Mucosa of descending colon (tissue), 3 donors: Measurements from ENCODE around the gene GCLM. TPM values are rescaled to one million over a fixed set of nuclear protein-coding genes. Genes with fewer than 3 reads are reported as not detected.

Experiments
- ATAC-seq: fragments of 200-7000 bp; cut with Tn5 transposase; one replicate; pipeline ENCODE4 v1.9.1; 2020; ENCODE audit warnings: mild to moderate bottlenecking, moderate library complexity
- DNase-seq, 3 donors: peaks; one replicate each; pipeline ENCODE4 v3.0.0-alpha.2; 2020
- H3K36me3 ChIP-seq: fragments of 200-600 bp; one replicate; pipeline ENCODE4 v1.8.0; 2021; ENCODE audit warnings: low read depth, mild to moderate bottlenecking
- H3K4me1 ChIP-seq: fragments of 200-600 bp; one replicate; pipeline ENCODE4 v1.8.0; 2021; ENCODE audit warnings: low read depth, mild to moderate bottlenecking
- H3K4me3 ChIP-seq: fragments of 200-600 bp; one replicate; pipeline ENCODE4 v1.8.0; 2021; ENCODE audit warnings: mild to moderate bottlenecking
- H3K9me3 ChIP-seq: fragments of 200-600 bp; one replicate; pipeline ENCODE4 v1.8.0; 2021; ENCODE audit warnings: mild to moderate bottlenecking
- CTCF ChIP-seq: fragments of 200-600 bp; IDR thresholded peaks from one replicate; pipeline ENCODE4 v1.8.0; 2022; ENCODE audit warnings: antibody characterized with exemption, mild to moderate bottlenecking
- intact Hi-C, 2 donors: fragments of 100-400 bp; cut with DNase I in 1 of 2; cut with micrococcal nuclease in 1 of 2; formaldehyde crosslinking; loops; one replicate each; pipeline versions ENCODE4 v1.11.0 to v1.11.1; 2022; cut with DNase I, micrococcal nuclease
- total RNA-seq, 3 donors: library from RNA; stranded (reverse); fragmentation: NEBNext Ultra II Directional in 2 of 3; extraction: Animal tissue kit (Norgen Biotek cat#: 25700) in 2 of 3; gene quantifications; one replicate each; pipeline versions ENCODE4 v1.2.1 to v1.2.4, GENCODE V29; 2021 to 2023
- donor health status: DM: no; HTN: no; CAD: no; lungs with moderate emphysema.
- donor health status: DM: no; HTN: no; CAD: no.
- donor health status: DM: no; HTN: yes; CAD: no.

GCLM gene
- total RNA-seq, 3 donors from 2014 or later = 10.2 to 15.3 (median 15.0) TPM

GRCh38 chr1:93910305-93910704, 1.1 kb upstream of the GCLM start:
- TF ChIP-seq CTCF = no peak
- H3K9me3 ChIP-seq = no peaks in the 10 kb centered on the region
- DNase-seq (no peak), ATAC-seq (no peak)
- H3K4me3 ChIP-seq = no peak overlapping the region
- intact Hi-C loops = no loop called here
- no peaks in the 10 kb centered on the region for H3K4me1 ChIP-seq
- no peaks in the 10 kb centered on the region for H3K36me3 ChIP-seq

- H3K36me3 ChIP-seq = no peaks in the 10 kb centered on the region
- TF ChIP-seq CTCF = no peak
- peak; percentile 70 for ATAC-seq
- H3K9me3 ChIP-seq = no peaks in the 10 kb centered on the region
- DNase-seq = peak; percentile 61 to 82 (median 80)
- peaks cover 10% of the 10 kb centered on the region for H3K4me1 ChIP-seq
- intact Hi-C loops = no loop called here
- peak overlapping the region; percentile 73 for H3K4me3 ChIP-seq
Measured at GRCh38 chr1:93908394-93909145, 660 bp downstream of the GCLM start.

- intact Hi-C loops = no loop called here
- Histone ChIP-seq H3K4me3 (no peak overlapping the region), H3K9me3 (no peaks in the 10 kb centered on the region), H3K4me1 (peaks cover 15% of the 10 kb centered on the region), H3K36me3 (no peaks in the 10 kb centered on the region)
- ATAC-seq = no peak
- DNase-seq = peak in 1 of 3 donors; percentile 12
- no peak for TF ChIP-seq CTCF
Measured at GRCh38 chr1:93907718-93908117, 1.5 kb downstream of the GCLM start.

GRCh38 chr1:93906480-93906879, 2.8 kb downstream of the GCLM start:
- Histone ChIP-seq H3K9me3 (no peaks in the 10 kb centered on the region), H3K4me1 (peaks cover 15% of the 10 kb centered on the region), H3K4me3 (no peak overlapping the region), H3K36me3 (no peaks in the 10 kb centered on the region)
- DNase-seq = no peak
- no peak for ATAC-seq
- intact Hi-C loops = no loop called here
- no peak for TF ChIP-seq CTCF

- Histone ChIP-seq H3K9me3 (no peaks in the 10 kb centered on the region), H3K36me3 (no peaks in the 10 kb centered on the region), H3K4me1 (peaks cover 15% of the 10 kb centered on the region), H3K4me3 (no peak overlapping the region)
- DNase-seq = no peak
- intact Hi-C loops = no loop called here
- TF ChIP-seq CTCF = no peak
- no peak for ATAC-seq
Measured at GRCh38 chr1:93905734-93906133, 3.5 kb downstream of the GCLM start.
